Retinal pigment epithelial cell (primary cell): ENCODE results near the gene TBXAS1.

ENCODE experiments used
- DNase-seq: peaks from one replicate; pipeline ENCODE4 v3.0.0-alpha.2; 2010; ENCODE audit warnings: low read depth
- H3K4me3 ChIP-seq: 2 replicates; pipeline ENCODE4 v1.5.1; 2011; ENCODE audit warnings: mild to moderate bottlenecking, low read length, control low read depth, moderate library complexity
- TF ChIP-seq, protein P1 (sequence below): conservative IDR thresholded peaks from 2 replicates; pipeline ENCODE4 v1.5.1; 2011; ENCODE audit warnings: low read depth, low read length, control low read depth, inconsistent platforms

TBXAS1 gene

DNA sequence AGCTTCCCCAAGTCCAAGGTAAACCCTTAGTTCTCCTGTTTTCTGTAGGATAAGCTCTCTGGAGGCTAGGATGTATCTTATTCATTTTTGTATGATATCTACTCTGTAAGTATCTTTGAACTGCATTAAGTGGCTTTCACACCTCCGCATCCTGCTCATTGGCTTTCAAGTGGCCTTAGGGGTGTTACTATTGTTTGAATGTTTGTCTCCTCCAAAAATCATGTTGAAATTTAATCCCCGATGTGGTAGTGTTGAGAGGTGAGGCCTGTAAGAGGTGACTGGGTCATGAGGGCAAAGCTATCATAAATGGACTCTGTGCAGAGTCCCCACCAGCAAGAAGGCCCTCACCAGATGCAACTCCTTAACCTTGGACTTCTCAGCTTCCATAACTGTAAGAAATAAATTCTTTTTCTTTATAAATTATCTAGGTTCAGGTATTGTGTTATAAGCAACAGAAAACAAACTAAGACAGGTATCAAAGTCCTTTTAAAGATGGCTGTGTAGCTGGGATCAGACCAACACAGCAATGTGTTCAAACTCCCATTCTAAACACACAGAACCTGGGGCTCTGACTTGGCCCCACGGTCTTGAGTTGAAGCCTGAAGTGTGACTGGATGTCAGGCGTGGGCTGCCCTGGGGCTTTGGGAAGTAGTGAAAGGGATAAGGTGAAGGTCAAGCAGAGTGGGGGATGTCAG is 25.9 kb downstream of the TBXAS1 start:
- DNase-seq, result no peak
- TF ChIP-seq, protein P1, sequence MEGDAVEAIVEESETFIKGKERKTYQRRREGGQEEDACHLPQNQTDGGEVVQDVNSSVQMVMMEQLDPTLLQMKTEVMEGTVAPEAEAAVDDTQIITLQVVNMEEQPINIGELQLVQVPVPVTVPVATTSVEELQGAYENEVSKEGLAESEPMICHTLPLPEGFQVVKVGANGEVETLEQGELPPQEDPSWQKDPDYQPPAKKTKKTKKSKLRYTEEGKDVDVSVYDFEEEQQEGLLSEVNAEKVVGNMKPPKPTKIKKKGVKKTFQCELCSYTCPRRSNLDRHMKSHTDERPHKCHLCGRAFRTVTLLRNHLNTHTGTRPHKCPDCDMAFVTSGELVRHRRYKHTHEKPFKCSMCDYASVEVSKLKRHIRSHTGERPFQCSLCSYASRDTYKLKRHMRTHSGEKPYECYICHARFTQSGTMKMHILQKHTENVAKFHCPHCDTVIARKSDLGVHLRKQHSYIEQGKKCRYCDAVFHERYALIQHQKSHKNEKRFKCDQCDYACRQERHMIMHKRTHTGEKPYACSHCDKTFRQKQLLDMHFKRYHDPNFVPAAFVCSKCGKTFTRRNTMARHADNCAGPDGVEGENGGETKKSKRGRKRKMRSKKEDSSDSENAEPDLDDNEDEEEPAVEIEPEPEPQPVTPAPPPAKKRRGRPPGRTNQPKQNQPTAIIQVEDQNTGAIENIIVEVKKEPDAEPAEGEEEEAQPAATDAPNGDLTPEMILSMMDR, result no peak
- H3K4me3 ChIP-seq, result no peak overlapping the region

DNA sequence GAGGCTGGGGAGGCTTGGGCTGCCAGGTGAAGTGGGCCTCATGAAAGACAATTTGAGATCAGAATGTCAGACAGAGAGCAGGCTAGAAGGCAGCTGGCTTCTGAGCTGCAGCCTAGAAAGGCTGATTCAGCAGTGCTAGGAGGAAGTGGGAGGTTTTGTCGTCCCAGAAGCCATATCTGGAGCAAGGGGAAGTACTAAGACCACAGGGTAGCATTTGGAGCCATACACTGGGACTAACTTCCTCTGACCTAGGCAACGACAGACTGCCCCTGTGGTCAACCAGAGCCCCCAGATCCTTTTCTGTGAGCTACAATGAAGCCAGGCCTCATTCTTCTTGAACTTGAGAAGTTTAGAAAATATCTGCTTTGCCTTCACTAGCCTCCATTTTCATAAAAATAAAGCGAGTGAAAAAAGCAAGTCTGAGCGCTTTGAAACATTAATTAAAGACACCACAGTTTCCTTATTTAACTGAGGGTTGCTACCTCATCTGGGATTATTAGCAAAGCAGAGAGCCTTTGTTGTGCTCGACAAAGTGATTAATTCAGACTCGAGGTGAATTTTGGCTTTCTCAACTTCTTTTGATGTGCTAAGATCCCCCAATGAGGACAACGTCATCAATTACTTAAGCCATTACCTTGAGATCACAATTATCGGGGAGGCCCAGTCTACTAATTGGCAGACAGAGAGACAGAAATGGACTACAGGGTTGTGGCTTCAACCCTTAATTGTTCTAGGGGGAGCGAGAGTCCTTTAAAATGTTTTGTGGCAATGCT is 26.6 kb downstream of the TBXAS1 start:
- no peak for DNase-seq
- no peak overlapping the region for H3K4me3 ChIP-seq
- TF ChIP-seq, protein P1, result no peak

DNA sequence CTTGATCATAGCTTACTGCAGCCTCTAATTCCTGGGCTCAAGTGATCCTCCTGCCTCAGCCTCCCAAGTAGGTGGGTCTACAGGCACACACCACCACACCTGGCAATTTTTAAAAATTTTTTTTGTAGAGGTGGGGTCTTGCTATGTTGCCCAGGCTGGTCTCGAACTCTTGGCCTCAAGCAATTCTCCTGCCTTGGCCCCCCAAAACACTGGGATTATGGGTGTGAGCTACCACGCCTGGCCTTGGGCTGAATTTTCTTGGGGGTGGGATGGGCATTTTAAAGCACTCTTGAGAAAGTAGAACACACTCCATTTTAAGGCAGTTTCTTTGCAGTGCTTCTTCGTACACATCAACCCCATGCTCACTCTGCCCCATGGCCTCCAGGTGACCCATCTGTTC is 28.7 kb downstream of the TBXAS1 start:
- DNase-seq, result no peak
- TF ChIP-seq, protein P1, result no peak
- no peak overlapping the region for H3K4me3 ChIP-seq

DNA sequence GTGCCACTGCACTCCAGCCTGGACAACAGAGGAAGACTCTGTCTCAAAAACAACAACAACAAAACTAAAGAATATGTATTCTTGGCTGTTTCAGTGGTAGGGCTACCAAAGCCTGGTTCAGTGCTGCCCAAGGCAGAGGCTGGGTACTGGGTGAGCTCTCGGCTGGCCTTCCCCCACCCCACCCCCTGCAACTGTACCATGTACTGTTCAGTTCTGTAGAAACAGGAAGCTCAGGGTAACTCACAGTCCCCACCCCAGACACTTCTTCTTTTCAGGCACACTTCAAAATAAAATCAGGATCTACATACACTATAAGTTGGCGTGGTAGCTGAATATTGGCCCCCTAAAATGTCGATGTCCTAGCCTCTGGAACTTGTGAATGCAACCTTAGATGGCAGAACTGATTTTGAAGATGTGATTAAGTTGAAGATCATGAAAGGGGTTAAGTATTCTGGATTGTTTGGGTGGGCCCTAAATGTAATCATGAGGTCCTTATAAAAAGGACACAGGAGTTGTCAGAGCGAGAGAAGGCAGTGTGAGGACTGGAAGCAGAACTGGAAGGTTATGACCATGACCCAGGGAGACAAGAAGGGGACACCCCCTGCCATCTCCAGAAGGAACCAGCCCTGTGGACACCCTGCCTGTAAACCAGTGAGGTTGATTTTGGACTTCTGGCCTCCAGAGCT is 31.2 kb downstream of the TBXAS1 start:
- H3K4me3 ChIP-seq, result no peak overlapping the region
- TF ChIP-seq, protein P1, result no peak
- no peak for DNase-seq

DNA sequence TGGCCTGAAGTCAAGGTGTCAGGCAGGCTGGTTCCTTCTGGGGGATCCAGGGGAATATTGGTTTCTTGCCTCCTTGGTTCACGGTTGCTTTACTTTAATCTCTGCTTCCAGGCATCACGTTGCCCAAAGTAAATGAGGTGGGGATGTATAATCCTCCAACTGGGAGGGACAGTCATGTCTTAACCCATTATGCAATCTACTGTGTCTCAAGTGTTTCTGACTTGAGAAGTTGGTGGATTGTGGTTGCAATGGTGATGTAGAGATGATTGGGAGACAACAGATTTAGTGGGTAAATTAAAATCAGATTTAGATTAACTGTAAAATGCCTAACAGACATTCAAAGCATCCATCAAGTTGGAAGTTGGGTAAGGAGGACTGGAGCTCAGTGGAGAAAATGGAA is 32.7 kb downstream of the TBXAS1 start:
- DNase-seq, result no peak
- TF ChIP-seq, protein P1, result no peak
- no peak overlapping the region for H3K4me3 ChIP-seq

DNA sequence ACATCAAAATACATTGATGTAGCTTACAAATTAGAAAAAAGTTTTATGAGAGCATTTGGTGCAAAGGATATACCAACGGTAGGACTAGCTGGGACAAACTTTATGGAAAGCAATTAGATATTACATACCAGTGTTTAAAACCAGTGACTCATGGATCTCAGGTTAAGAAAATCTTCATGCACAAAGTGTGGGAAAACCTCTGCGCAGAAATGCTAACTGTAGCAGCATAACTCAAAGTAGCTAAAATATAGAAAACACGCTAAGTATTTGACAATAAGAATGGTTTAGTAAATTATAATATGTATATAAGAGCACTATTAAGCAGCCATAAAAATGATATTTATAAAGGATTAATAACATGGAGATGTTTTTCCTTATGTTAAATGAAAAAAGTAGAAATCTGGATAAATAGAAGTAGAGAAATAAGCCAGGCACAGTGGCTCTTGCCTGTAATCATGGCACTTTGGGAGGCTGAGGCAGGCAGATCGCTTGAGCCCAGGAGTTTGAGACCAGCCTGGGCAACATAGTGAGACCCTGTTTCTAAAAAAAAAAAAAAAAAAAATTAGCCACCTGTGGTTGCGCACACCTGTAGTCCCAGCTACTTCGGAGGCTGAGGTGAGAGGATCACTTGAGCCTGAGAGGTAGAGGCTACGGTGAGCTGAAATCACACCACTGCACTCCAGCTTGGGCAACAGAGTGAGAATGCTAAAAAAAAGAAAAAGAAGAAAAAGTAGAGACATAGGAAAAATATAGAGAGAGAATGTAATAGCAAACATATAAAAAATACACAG is 37.2 kb downstream of the TBXAS1 start:
- H3K4me3 ChIP-seq, result no peak overlapping the region
- no peak for DNase-seq
- TF ChIP-seq, protein P1, result no peak
